Retinal pigment epithelial cell (primary cell): Measurements from ENCODE around the gene OR2V1.
"Not testable (repeated sequence)": the region's sequence is repeated elsewhere in the genome, so short reads cannot be mapped to it uniquely, and the experiment has no call there.

ENCODE experiments used
- DNase-seq: peaks from one replicate; pipeline ENCODE4 v3.0.0-alpha.2; 2010; ENCODE audit warnings: low read depth
- H3K4me3 ChIP-seq: 2 replicates; pipeline ENCODE4 v1.5.1; 2011; ENCODE audit warnings: mild to moderate bottlenecking, low read length, control low read depth, moderate library complexity
- TF ChIP-seq, protein P1 (sequence below): conservative IDR thresholded peaks from 2 replicates; pipeline ENCODE4 v1.5.1; 2011; ENCODE audit warnings: low read depth, low read length, control low read depth, inconsistent platforms

Gene OR2V1

DNA sequence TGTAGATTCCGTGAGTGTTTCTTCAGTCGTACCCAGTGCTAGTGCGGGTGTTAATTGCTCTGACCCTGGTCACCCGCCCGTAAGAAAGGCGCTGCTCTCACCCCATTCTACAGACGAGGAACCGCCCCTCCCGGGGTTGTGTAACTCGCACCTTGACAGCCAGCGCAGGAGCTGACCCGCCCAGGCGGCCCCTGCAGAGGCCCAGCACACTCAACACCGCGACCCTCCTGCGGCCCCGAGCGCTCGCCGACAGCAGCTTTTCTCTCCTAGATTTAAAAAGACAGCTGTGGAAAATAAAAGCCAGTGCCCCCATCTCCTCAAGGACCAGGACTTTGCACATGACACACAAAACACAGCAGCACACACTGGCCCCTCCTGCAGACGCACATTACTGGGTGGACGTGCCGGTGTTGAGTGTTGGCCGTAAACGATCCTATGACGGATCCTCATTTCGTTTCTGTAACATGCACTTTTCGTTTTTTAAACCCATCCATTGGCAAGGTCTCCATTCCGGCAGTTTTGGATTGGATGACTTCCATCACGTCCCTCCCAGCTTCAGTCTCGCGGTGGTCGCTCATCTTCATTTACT, 39.4 kb upstream of the OR2V1 start:
- peak overlapping the region; percentile 40 for H3K4me3 ChIP-seq
- no peak for DNase-seq
- TF ChIP-seq, protein P1, sequence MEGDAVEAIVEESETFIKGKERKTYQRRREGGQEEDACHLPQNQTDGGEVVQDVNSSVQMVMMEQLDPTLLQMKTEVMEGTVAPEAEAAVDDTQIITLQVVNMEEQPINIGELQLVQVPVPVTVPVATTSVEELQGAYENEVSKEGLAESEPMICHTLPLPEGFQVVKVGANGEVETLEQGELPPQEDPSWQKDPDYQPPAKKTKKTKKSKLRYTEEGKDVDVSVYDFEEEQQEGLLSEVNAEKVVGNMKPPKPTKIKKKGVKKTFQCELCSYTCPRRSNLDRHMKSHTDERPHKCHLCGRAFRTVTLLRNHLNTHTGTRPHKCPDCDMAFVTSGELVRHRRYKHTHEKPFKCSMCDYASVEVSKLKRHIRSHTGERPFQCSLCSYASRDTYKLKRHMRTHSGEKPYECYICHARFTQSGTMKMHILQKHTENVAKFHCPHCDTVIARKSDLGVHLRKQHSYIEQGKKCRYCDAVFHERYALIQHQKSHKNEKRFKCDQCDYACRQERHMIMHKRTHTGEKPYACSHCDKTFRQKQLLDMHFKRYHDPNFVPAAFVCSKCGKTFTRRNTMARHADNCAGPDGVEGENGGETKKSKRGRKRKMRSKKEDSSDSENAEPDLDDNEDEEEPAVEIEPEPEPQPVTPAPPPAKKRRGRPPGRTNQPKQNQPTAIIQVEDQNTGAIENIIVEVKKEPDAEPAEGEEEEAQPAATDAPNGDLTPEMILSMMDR = no peak

DNA sequence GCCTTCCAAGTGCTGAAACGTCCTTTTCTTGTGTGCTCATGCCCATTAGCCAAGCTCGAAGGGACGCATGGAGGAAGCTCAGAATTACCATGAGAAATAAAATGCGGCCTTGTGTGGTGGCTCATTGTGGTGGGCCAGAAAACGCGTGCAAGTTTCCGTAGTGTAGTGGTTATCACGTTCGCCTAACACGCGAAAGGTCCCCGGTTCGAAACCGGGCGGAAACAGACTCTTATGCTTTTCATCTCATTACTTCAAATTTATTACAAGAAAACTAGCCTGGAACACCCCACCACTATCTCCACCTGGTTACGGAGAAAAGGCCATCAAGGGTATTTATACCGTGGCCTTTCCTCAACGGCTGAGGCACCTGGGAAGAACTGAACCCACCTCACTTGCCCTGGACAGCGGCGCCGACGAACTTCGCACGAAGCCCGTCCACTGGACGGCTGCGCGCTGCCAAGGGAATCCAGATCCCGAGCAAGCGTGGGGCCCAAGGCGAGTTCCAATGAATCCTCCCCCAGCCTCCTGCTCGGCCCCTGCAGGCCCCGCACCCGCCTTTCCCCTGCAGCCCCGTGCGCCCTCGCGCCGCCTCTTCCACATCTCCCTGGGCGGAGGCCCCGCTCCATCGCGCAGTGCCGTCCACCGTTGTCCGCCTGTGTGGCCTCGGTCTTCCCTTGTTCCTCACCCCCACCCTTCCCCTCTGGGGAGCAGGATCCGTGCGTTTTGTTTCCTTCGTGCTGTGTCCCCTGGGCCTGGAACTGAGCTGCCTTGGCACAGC, 38.7 kb upstream of the OR2V1 start:
- peak overlapping the region; percentile 40 for H3K4me3 ChIP-seq
- not testable (repeated sequence) for DNase-seq

DNA sequence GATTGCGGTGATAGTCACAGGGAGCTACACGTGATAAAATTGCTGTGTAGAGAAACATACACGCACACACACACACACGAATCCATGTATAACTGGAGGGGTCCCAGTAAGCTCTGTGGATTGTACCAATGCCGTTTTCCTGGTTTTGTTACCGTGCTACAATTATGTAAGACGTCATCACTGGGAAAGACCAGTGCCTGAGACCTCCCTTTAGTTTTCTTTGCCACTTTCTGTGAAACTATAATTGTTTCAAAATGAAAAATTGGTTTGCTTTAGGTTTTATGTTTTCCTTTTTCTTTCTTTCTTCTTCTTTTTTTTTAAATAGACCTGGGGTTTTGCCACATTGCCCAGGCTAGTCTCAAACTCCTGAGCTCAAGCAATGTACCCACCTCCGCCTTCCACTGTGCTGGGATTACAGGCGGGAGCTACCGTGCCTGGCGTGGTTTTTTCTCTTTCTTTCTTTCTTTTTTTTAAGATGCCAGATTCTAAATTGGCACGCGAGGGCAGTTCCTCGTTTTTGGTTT, 37.7 kb upstream of the OR2V1 start:
- TF ChIP-seq, protein P1 = no peak
- no peak for DNase-seq
- H3K4me3 ChIP-seq = peak overlapping the region; percentile 4

GRCh38 chr5:181167814-181168488, 37.0 kb upstream of the OR2V1 start:
- H3K4me3 ChIP-seq = no peak overlapping the region
- no peak for DNase-seq
- TF ChIP-seq, protein P1 = peak; percentile 54

GRCh38 chr5:181166812-181167733, 36.1 kb upstream of the OR2V1 start:
- TF ChIP-seq, protein P1 = no peak
- DNase-seq = no peak
- no peak overlapping the region for H3K4me3 ChIP-seq

GRCh38 chr5:181164076-181164952, 33.3 kb upstream of the OR2V1 start:
- H3K4me3 ChIP-seq = peak overlapping the region; percentile 15
- no peak for DNase-seq
- TF ChIP-seq, protein P1 = no peak
